ENCODE results near the gene NR3C2. TPM values are rescaled to one million over a fixed set of nuclear protein-coding genes. Genes with fewer than 3 reads are reported as not detected.
"Not testable (repeated sequence)": the region's sequence is repeated elsewhere in the genome, so short reads cannot be mapped to it uniquely, and the experiment has no call there.

Gene NR3C2
- total RNA-seq, 1 experiment from 2014 or later = 1.6 TPM

DNA sequence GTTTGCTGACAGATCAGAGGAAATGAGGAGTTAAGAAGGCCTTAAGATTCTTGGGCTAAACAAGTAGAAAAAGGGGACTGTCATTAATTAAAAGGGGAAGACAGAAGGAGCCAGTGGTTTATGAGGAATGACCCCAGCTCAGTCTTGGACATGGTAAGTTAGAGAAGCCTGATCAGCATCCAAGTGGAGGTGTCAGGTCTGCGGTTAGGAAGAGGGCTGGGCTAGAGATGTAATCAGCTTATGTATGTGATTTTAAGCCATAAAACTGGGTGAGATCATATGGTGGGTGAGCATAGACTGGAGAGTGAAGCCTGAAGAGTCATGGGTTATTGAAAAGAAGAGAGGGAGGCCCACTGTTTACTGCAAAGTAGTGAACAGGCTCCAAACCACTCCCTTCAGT is 246.1 kb downstream of the NR3C2 start:
- Histone ChIP-seq H3K9me3 (ENCODE audit: low read depth, low read length, poor library complexity, severe bottlenecking) (no peaks in the 10 kb centered on the region), H3K27me3 (replicated peaks; ENCODE audit: insufficient read depth, low read depth, low read length, poor library complexity) (no peaks in the 10 kb centered on the region), H3K4me3 (ENCODE audit: low read depth, low read length, poor library complexity, severe bottlenecking) (no peak overlapping the region), H3K4me1 (ENCODE audit: insufficient read depth, low read length, poor library complexity, severe bottlenecking) (no peaks in the 10 kb centered on the region), H3K36me3 (ENCODE audit: insufficient read depth, low read length, poor library complexity, severe bottlenecking) (no peaks in the 10 kb centered on the region), H3K27ac (ENCODE audit: low read depth, low read length, poor library complexity, severe bottlenecking) (no peak overlapping the region)
- POLR2A ChIA-PET (ENCODE audit: low non-redundant PET) = no interaction called here
- peak; percentile 14 for DNase-seq (ENCODE audit: low spot score)
- CTCF ChIA-PET = no interaction called here
- intact Hi-C loops (cut with micrococcal nuclease; ENCODE audit: unreplicated experiment) = no loop called here
- no TSS peak for BruUV-seq (replicated peaks)
- TF ChIP-seq EZH2 (IDR thresholded peaks at IDR 0.05; ENCODE audit: borderline replicate concordance, low read depth, low read length, poor library complexity, severe bottlenecking) = no peak
- TF ChIP-seq, protein P1, sequence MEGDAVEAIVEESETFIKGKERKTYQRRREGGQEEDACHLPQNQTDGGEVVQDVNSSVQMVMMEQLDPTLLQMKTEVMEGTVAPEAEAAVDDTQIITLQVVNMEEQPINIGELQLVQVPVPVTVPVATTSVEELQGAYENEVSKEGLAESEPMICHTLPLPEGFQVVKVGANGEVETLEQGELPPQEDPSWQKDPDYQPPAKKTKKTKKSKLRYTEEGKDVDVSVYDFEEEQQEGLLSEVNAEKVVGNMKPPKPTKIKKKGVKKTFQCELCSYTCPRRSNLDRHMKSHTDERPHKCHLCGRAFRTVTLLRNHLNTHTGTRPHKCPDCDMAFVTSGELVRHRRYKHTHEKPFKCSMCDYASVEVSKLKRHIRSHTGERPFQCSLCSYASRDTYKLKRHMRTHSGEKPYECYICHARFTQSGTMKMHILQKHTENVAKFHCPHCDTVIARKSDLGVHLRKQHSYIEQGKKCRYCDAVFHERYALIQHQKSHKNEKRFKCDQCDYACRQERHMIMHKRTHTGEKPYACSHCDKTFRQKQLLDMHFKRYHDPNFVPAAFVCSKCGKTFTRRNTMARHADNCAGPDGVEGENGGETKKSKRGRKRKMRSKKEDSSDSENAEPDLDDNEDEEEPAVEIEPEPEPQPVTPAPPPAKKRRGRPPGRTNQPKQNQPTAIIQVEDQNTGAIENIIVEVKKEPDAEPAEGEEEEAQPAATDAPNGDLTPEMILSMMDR (conservative IDR thresholded peaks at IDR 0.05; ENCODE audit: low read depth, low read length) = no peak

DNA sequence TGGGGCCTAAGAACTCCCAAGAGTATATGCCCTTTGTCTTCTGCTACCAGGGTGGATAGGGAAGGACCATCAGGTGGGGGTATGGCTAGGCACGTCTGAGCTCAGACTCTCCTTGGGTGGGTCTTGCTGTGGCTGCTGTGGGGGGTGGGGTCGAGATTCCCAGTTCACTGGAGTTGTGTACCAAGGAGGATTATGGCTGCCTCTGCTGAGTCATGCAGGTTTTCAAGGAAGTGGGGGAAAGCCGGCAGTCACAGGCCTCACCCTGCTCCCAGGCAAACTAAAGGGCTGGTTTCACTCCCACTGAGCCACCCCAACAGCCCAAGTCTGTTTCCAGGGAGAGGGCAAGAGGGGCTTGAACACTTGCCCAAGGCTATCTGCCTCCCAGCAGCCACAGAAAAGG is 249.7 kb downstream of the NR3C2 start:
- CTCF ChIA-PET = no interaction called here
- Histone ChIP-seq H3K4me1 (ENCODE audit: insufficient read depth, low read length, poor library complexity, severe bottlenecking) (no peaks in the 10 kb centered on the region), H3K9me3 (ENCODE audit: low read depth, low read length, poor library complexity, severe bottlenecking) (no peaks in the 10 kb centered on the region), H3K36me3 (ENCODE audit: insufficient read depth, low read length, poor library complexity, severe bottlenecking) (no peaks in the 10 kb centered on the region), H3K4me3 (ENCODE audit: low read depth, low read length, poor library complexity, severe bottlenecking) (no peak overlapping the region), H3K27me3 (replicated peaks; ENCODE audit: insufficient read depth, low read depth, low read length, poor library complexity) (no peaks in the 10 kb centered on the region), H3K27ac (ENCODE audit: low read depth, low read length, poor library complexity, severe bottlenecking) (no peak overlapping the region)
- peak; percentile 14 for DNase-seq (ENCODE audit: low spot score)
- TF ChIP-seq, protein P1 (conservative IDR thresholded peaks at IDR 0.05; ENCODE audit: low read depth, low read length) = no peak
- no peak for TF ChIP-seq EZH2 (IDR thresholded peaks at IDR 0.05; ENCODE audit: borderline replicate concordance, low read depth, low read length, poor library complexity, severe bottlenecking)
- intact Hi-C loops (cut with micrococcal nuclease; ENCODE audit: unreplicated experiment) = no loop called here
- no TSS peak for BruUV-seq (replicated peaks)
- POLR2A ChIA-PET (ENCODE audit: low non-redundant PET) = no interaction called here

DNA sequence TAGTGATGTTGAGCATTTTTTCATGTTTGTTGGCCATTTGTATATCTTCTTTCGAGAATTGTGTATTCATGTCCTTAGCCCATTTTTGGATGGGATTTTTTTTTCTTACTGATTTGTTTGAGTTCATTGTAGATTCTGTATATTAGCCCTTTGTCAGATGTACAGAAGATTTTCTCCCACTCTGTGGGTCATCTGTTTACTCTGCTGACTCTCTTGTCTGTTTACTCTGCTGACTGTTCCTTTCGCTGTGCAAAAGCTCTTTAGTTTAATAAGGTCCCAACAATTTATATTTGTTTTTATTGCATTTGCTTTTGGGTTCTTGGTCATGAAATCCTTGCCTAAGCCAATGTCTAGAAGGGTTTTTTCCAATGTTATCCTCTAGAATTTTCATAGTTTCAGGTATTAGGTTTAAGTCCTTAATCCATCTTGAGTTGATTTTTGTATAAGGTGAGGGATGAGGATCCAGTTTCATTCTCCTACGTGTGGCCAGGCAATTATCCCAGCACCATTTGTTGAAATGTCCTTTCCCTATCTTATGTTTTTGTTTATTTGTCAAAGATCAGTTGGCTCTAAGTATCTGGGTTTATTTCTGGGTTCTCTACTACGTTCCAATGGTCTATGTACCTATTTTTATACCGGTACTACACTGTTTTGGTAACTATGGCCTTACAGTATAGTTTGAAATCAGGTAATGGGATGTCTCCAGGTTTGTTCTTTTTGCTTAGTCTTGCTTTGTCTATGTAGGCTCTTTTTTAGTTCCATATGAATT is 254.6 kb downstream of the NR3C2 start:
- intact Hi-C loops (cut with micrococcal nuclease; ENCODE audit: unreplicated experiment) = not testable (repeated sequence)

DNA sequence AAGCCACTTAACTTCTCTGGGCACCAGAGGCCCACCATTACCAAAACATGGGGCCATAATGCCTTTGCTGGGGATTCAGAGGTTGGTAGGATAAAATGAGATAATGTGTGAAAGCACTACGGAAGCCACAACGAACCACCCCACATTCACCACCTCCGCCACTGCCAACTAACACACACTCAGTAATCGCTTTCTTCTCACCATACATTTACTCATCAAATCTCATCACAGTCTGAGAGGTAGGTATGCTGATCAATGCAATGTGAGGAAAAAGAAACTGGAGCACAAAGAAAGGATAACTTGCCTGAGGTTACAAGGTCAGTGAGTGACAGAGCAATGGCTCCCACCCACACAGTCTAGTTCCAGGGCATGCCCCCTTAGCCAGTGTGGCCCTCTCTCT is 257.3 kb downstream of the NR3C2 start:
- Histone ChIP-seq H3K4me1 (ENCODE audit: insufficient read depth, low read length, poor library complexity, severe bottlenecking) (no peaks in the 10 kb centered on the region), H3K36me3 (ENCODE audit: insufficient read depth, low read length, poor library complexity, severe bottlenecking) (no peaks in the 10 kb centered on the region), H3K9me3 (ENCODE audit: low read depth, low read length, poor library complexity, severe bottlenecking) (no peaks in the 10 kb centered on the region), H3K27ac (ENCODE audit: low read depth, low read length, poor library complexity, severe bottlenecking) (no peak overlapping the region), H3K4me3 (ENCODE audit: low read depth, low read length, poor library complexity, severe bottlenecking) (no peak overlapping the region), H3K27me3 (replicated peaks; ENCODE audit: insufficient read depth, low read depth, low read length, poor library complexity) (no peaks in the 10 kb centered on the region)
- no peak for TF ChIP-seq EZH2 (IDR thresholded peaks at IDR 0.05; ENCODE audit: borderline replicate concordance, low read depth, low read length, poor library complexity, severe bottlenecking)
- TF ChIP-seq, protein P1 (conservative IDR thresholded peaks at IDR 0.05; ENCODE audit: low read depth, low read length) = no peak
- DNase-seq (ENCODE audit: low spot score) = no peak
- CTCF ChIA-PET = no interaction called here
- intact Hi-C loops (cut with micrococcal nuclease; ENCODE audit: unreplicated experiment) = no loop called here
- BruUV-seq (replicated peaks) = no TSS peak
- POLR2A ChIA-PET (ENCODE audit: low non-redundant PET) = no interaction called here

More for the DNA sequence above, 254.6 kb downstream of the NR3C2 start:
- H3K4me1 ChIP-seq (ENCODE audit: insufficient read depth, low read length, poor library complexity, severe bottlenecking); H3K4me3 ChIP-seq (ENCODE audit: low read depth, low read length, poor library complexity, severe bottlenecking); CTCF ChIA-PET; H3K27ac ChIP-seq (ENCODE audit: low read depth, low read length, poor library complexity, severe bottlenecking); DNase-seq (ENCODE audit: low spot score); H3K36me3 ChIP-seq (ENCODE audit: insufficient read depth, low read length, poor library complexity, severe bottlenecking); H3K9me3 ChIP-seq (ENCODE audit: low read depth, low read length, poor library complexity, severe bottlenecking); POLR2A ChIA-PET (ENCODE audit: low non-redundant PET); BruUV-seq (replicated peaks); H3K27me3 ChIP-seq (replicated peaks; ENCODE audit: insufficient read depth, low read depth, low read length, poor library complexity): not testable (repeated sequence)

All from A673 (cell line).